Measurements from ENCODE around the gene NDUFS2. TPM values are rescaled to one million over a fixed set of nuclear protein-coding genes. Genes with fewer than 3 reads are reported as not detected.

The NDUFS2 gene
- total and polyA plus RNA-seq, 10 of the 15 experiments (the other 5 are each of a cell fraction or from before 2014, with no cell fraction given) = 66.5 to 215 (median 148) TPM

DNA sequence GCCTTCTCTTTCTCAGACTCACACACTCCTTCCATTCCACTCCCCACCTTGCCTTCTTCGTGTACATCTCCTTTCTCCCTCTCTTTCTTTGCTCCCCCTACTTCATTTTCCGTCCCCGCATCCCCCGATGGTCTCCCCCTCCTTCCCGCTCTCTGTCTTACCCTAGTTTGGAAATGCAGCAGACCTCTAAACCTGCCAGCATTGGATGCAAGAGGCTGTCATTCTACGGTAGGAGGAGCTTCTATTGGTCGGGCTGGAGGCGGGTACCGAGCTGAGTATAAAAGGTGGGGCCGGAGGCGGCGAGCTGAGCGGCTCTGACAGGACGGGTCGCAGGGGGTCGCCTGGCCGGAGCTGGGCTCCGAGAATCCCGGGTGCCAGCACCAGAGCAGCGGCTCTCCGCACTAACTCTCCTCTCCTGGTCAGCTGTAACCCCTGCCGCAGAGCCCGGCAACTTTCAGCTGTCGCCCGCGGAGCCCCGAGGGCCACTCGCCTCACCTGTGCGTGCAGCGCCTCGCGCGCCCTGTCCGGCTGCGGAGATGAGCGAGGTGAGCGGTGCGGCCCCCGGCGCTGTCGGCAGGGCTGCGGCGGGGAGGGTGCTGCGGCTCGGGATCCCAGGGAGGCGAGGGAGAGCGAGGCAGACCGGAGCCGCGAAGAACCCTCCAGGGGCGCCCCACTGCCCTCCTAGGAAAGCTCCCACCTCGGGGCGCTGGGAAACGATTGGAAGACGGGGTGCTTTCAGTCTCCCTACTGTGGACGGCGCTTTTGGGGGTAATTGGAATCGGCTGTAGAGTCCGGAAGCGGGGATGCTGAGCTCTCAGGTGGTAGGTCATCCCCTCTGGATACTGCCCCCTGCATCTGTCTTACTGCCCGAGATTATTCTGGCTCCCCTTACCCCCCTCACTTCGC lies 56.5 kb downstream of the NDUFS2 start, which contains the start of gene PCP4L1:
TSS of gene PCP4L1 (plus strand) at position 307 of the 906 bp plus-strand sequence. CDS start at position 537, 230 bp downstream.
- in situ Hi-C loops (cut with MboI) (no loop called here), intact Hi-C loops (cut with micrococcal nuclease; ENCODE audit: unreplicated experiment) (no loop called here)
- H3K4me2 ChIP-seq (ENCODE audit: control insufficient read depth, insufficient read depth) = peak within 1 kb of the TSS; percentile 70
- H3K79me2 ChIP-seq (ENCODE audit: control insufficient read depth, insufficient read depth, low read length) = no peaks in the 10 kb centered on the region
- peaks cover 13% of the 10 kb centered on the region for H3K4me1 ChIP-seq (ENCODE audit: control insufficient read depth, insufficient read depth, low read length)
- ChIA-PET POLR2A (interaction anchor here (1.1 to 1.6 kb wide), 2 partner anchors 53 to 93 kb away, joined by 3 to 4 read pairs; partner anchors contain the start of gene PPOX), RAD21 (ENCODE audit: unreplicated experiment) (interaction anchor here (1.8 kb wide), 1 partner anchor 33 kb away, joined by 6 read pairs; the partner anchor contains the start of gene TOMM40L), SMC1A (ENCODE audit: uncharacterized antibody, unreplicated experiment) (interaction anchor here (0.6 to 0.9 kb wide), 3 partner anchors 12 to 483 kb away, joined by 3 to 4 read pairs (median 4); no protein-coding TSS in a partner anchor), CTCF (interaction anchor here (0.7 to 4.0 kb wide), 4 partner anchors 27 to 474 kb away, joined by 3 to 16 read pairs (median 4); partner anchors contain the start of gene TOMM40L)
- ATAC-seq (peak; percentile 76), FAIRE-seq (no peak), DNase-seq (ENCODE audit: low read depth, low spot score) (no peak)
- H3K27me3 ChIP-seq (replicated peaks in 1 of 2; ENCODE audit: control insufficient read depth in 2 of 2, insufficient read depth in 2 of 2, low read length in 1 of 2) = peaks cover 0 to 5% of the 10 kb centered on the region in 2 experiments; a peak in 1 of 4 replicates
- H3K9ac ChIP-seq (ENCODE audit: control insufficient read depth, insufficient read depth, low read length) = no peak within 1 kb of the TSS
- H4K20me1 ChIP-seq (ENCODE audit: control insufficient read depth, insufficient read depth) = no peaks in the 10 kb centered on the region
- H3K36me3 ChIP-seq (ENCODE audit: control insufficient read depth in 2 of 2, insufficient read depth in 2 of 2, low read length in 1 of 2) = no peaks in the 10 kb centered on the region
- WGBS (ENCODE audit: insufficient coverage, insufficient replicate concordance, low lambda C conversion rate, missing lambda C conversion rate) = 41% methylated on average over 62 of the region's 62 CpGs
- H3K4me3 ChIP-seq = peak within 1 kb of the TSS; percentile 47
- no peak within 1 kb of the TSS for H3K27ac ChIP-seq (ENCODE audit: control insufficient read depth, insufficient read depth)
- peak within 1 kb of the TSS; percentile 72 for H2AFZ ChIP-seq (ENCODE audit: control insufficient read depth, low read depth, low read length)
- H3K9me3 ChIP-seq (replicated peaks; ENCODE audit: control insufficient read depth, insufficient read depth, low read length) = peaks cover 7% of the 10 kb centered on the region; the same call in 1 of the 3 replicates
- BruUV-seq (replicated peaks) = no TSS peak
- TF ChIP-seq, protein P1, sequence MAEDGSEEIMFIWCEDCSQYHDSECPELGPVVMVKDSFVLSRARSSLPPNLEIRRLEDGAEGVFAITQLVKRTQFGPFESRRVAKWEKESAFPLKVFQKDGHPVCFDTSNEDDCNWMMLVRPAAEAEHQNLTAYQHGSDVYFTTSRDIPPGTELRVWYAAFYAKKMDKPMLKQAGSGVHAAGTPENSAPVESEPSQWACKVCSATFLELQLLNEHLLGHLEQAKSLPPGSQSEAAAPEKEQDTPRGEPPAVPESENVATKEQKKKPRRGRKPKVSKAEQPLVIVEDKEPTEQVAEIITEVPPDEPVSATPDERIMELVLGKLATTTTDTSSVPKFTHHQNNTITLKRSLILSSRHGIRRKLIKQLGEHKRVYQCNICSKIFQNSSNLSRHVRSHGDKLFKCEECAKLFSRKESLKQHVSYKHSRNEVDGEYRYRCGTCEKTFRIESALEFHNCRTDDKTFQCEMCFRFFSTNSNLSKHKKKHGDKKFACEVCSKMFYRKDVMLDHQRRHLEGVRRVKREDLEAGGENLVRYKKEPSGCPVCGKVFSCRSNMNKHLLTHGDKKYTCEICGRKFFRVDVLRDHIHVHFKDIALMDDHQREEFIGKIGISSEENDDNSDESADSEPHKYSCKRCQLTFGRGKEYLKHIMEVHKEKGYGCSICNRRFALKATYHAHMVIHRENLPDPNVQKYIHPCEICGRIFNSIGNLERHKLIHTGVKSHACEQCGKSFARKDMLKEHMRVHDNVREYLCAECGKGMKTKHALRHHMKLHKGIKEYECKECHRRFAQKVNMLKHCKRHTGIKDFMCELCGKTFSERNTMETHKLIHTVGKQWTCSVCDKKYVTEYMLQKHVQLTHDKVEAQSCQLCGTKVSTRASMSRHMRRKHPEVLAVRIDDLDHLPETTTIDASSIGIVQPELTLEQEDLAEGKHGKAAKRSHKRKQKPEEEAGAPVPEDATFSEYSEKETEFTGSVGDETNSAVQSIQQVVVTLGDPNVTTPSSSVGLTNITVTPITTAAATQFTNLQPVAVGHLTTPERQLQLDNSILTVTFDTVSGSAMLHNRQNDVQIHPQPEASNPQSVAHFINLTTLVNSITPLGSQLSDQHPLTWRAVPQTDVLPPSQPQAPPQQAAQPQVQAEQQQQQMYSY (CRISPR knock-in tag; IDR thresholded peaks at IDR 0.05) = no peak
- TF ChIP-seq MEF2A (IDR thresholded peaks at IDR 0.05; ENCODE audit: insufficient read depth, low read depth, low read length) = no peak
- TF ChIP-seq, protein P2, sequence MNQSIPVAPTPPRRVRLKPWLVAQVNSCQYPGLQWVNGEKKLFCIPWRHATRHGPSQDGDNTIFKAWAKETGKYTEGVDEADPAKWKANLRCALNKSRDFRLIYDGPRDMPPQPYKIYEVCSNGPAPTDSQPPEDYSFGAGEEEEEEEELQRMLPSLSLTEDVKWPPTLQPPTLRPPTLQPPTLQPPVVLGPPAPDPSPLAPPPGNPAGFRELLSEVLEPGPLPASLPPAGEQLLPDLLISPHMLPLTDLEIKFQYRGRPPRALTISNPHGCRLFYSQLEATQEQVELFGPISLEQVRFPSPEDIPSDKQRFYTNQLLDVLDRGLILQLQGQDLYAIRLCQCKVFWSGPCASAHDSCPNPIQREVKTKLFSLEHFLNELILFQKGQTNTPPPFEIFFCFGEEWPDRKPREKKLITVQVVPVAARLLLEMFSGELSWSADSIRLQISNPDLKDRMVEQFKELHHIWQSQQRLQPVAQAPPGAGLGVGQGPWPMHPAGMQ (IDR thresholded peaks at IDR 0.05; ENCODE audit: borderline replicate concordance) = no peak
- no peak for TF ChIP-seq MYC (IDR thresholded peaks at IDR 0.05; ENCODE audit: insufficient read depth, insufficient read length, insufficient replicate concordance, low read length, severe bottlenecking)
- TF ChIP-seq MXI1 (IDR thresholded peaks at IDR 0.05; ENCODE audit: low read depth, low read length) = no peak
- TF ChIP-seq SP1 (IDR thresholded peaks at IDR 0.05; ENCODE audit: low read depth, low read length) = peak; percentile 41
- TF ChIP-seq NBN (IDR thresholded peaks at IDR 0.05) = peak; percentile 39; the same call in 1 of the 2 replicates
- TF ChIP-seq EED (IDR thresholded peaks at IDR 0.05; ENCODE audit: low read depth) = no peak
- TF ChIP-seq HDAC2 (IDR thresholded peaks at IDR 0.05) = no peak
- TF ChIP-seq NR2C1 (IDR thresholded peaks at IDR 0.05) = no peak
- TF ChIP-seq, protein P3, sequence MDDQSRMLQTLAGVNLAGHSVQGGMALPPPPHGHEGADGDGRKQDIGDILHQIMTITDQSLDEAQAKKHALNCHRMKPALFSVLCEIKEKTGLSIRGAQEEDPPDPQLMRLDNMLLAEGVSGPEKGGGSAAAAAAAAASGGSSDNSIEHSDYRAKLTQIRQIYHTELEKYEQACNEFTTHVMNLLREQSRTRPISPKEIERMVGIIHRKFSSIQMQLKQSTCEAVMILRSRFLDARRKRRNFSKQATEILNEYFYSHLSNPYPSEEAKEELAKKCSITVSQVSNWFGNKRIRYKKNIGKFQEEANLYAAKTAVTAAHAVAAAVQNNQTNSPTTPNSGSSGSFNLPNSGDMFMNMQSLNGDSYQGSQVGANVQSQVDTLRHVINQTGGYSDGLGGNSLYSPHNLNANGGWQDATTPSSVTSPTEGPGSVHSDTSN (IDR thresholded peaks at IDR 0.05; ENCODE audit: insufficient replicate concordance, low read depth, low read length) = peak; percentile 93
- TF ChIP-seq, protein P4, sequence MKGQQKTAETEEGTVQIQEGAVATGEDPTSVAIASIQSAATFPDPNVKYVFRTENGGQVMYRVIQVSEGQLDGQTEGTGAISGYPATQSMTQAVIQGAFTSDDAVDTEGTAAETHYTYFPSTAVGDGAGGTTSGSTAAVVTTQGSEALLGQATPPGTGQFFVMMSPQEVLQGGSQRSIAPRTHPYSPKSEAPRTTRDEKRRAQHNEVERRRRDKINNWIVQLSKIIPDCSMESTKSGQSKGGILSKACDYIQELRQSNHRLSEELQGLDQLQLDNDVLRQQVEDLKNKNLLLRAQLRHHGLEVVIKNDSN (IDR thresholded peaks at IDR 0.05; ENCODE audit: borderline replicate concordance, extremely low read length, insufficient read depth, low read depth, low read length) = no peak
- TF ChIP-seq FOXM1 (IDR thresholded peaks at IDR 0.05; ENCODE audit: low read depth, low read length) = no peak
